ENCODE measurements around the gene NBAS.
"Not testable (repeated sequence)": the region's sequence is repeated elsewhere in the genome, so short reads cannot be mapped to it uniquely, and the experiment has no call there.

Gene NBAS

DNA sequence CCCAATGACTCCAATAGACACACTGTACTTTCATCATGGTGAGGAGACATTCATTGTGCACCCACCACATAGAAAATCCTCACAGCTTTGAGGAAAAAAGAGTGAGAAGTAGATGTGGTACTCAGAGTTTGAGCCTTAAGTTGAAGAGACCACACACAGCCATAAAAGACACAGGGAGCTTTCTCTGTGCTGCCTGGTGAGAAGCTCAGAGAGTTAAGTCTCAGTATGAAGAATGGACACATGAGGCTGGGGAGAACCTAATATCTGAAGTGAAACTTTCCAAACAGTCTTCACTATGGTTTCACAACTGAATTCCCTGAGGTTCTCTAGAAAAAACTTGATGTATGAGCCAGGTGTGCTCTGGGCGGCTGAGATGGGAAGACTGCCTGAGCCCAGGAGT lies 237.9 kb downstream of the NBAS start:
- Histone ChIP-seq H3K27me3 (ENCODE audit: insufficient read depth, poor library complexity, severe bottlenecking) (no peaks in the 10 kb centered on the region), H3K4me1 (ENCODE audit: insufficient read depth, poor library complexity, severe bottlenecking) (no peaks in the 10 kb centered on the region), H3K4me3 (ENCODE audit: severe bottlenecking) (no peak overlapping the region), H3K27ac (ENCODE audit: poor library complexity, severe bottlenecking) (no peak overlapping the region), H3K9me3 (ENCODE audit: severe bottlenecking) (no peaks in the 10 kb centered on the region), H3K36me3 (ENCODE audit: low read depth) (0 out of 2 replicates have a peak, but pooled peaks cover 3% of the 10 kb centered on the region)
- no peak for DNase-seq (ENCODE audit: low spot score)
- no peak for ATAC-seq (ENCODE audit: low read depth)
- TF ChIP-seq, protein P1, sequence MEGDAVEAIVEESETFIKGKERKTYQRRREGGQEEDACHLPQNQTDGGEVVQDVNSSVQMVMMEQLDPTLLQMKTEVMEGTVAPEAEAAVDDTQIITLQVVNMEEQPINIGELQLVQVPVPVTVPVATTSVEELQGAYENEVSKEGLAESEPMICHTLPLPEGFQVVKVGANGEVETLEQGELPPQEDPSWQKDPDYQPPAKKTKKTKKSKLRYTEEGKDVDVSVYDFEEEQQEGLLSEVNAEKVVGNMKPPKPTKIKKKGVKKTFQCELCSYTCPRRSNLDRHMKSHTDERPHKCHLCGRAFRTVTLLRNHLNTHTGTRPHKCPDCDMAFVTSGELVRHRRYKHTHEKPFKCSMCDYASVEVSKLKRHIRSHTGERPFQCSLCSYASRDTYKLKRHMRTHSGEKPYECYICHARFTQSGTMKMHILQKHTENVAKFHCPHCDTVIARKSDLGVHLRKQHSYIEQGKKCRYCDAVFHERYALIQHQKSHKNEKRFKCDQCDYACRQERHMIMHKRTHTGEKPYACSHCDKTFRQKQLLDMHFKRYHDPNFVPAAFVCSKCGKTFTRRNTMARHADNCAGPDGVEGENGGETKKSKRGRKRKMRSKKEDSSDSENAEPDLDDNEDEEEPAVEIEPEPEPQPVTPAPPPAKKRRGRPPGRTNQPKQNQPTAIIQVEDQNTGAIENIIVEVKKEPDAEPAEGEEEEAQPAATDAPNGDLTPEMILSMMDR (IDR thresholded peaks at IDR 0.05; ENCODE audit: poor library complexity, severe bottlenecking): no peak

DNA sequence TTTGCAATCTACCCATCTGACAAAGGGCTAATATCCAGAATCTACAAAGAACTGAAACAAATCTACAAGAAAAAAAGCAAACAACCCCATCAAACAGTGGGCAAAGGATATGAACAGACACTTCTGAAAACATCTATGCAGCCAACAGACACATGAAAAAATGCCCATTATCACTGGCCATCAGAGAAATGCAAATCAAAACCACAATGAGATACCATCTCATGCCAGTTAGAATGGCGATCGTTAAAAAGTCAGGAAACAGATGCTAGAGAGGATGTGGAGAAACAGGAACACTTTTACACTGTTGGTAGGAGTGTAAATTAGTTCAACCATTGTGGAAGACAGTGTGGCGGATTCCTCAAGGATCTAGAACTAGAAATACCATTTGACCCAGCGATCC lies 239.7 kb downstream of the NBAS start:
- H3K27ac ChIP-seq (ENCODE audit: poor library complexity, severe bottlenecking); H3K36me3 ChIP-seq (ENCODE audit: low read depth); H3K4me1 ChIP-seq (ENCODE audit: insufficient read depth, poor library complexity, severe bottlenecking); H3K4me3 ChIP-seq (ENCODE audit: severe bottlenecking); H3K27me3 ChIP-seq (ENCODE audit: insufficient read depth, poor library complexity, severe bottlenecking); ATAC-seq (ENCODE audit: low read depth); H3K9me3 ChIP-seq (ENCODE audit: severe bottlenecking); DNase-seq (ENCODE audit: low spot score): not testable (repeated sequence)

DNA sequence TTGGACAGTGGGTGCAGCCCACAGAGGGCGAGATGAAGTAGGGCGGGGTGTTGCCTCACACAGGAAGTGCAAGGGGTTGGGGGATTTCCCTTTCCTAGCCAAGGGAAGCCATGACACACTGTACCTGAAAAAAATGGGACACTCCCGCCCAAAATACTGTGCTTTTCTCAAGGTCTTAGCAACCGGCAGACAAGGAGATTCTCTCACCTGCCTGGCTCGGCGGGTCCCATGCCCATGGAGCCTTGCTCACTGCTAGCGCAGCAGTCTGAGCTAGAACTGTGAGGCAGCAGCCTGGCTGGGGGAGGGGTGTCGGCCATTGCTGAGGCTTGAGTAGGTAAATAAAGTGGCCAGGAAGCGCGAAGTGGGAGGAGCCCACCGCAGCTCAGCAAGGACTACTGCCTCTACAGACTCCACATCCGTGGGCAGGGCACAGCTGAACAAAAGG lies 244.7 kb downstream of the NBAS start:
- no peak for DNase-seq (ENCODE audit: low spot score)
- Histone ChIP-seq H3K27ac (ENCODE audit: poor library complexity, severe bottlenecking) (no peak overlapping the region), H3K27me3 (ENCODE audit: insufficient read depth, poor library complexity, severe bottlenecking) (no peaks in the 10 kb centered on the region), H3K4me3 (ENCODE audit: severe bottlenecking) (no peak overlapping the region), H3K36me3 (ENCODE audit: low read depth) (no peaks in the 10 kb centered on the region), H3K4me1 (ENCODE audit: insufficient read depth, poor library complexity, severe bottlenecking) (no peaks in the 10 kb centered on the region), H3K9me3 (ENCODE audit: severe bottlenecking) (no peaks in the 10 kb centered on the region)
- TF ChIP-seq, protein P1 (IDR thresholded peaks at IDR 0.05; ENCODE audit: poor library complexity, severe bottlenecking): no peak
- ATAC-seq (ENCODE audit: low read depth): no peak

DNA sequence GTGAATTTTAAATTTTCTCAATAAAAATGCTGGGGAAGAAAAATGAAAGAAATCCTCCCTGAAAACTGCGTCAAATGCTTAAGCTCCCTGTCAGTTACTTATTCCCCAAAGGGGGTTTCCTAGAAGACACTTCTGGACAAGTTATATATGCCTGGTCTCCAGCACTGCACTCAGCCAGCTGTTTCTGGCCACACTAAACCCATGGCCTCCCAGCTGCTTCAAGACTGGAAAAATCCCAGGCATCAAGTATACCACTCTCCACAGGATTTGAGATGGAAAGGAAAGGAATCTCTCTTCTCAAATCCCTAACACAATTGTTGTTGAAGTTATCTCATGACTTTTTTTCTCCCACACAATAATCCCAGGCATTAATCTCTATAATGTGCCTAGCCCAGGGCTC lies 245.7 kb downstream of the NBAS start:
- TF ChIP-seq, protein P1 (IDR thresholded peaks at IDR 0.05; ENCODE audit: poor library complexity, severe bottlenecking): no peak
- no peaks in the 10 kb centered on the region for H3K36me3 ChIP-seq (ENCODE audit: low read depth)
- no peak for DNase-seq (ENCODE audit: low spot score)

DNA sequence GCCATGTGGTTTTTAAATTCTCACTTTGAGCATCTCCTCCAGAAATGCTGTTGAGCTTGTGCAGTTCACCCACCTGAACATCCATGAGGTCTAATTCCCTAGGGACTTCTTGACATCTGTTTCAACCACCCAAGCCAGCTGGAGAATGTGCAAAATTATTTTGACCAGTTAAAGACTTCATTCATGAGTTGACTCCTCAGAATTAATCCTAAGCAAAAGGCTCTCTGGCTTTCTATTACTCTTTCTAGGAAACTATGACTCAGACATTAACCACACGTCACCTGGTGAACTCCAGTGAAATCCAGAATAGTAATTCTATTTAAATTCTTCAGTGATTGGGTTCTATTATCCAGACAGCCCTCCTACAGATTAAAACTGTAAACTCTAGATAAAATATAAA lies 247.5 kb downstream of the NBAS start:
- Histone ChIP-seq H3K27me3 (ENCODE audit: insufficient read depth, poor library complexity, severe bottlenecking) (no peaks in the 10 kb centered on the region), H3K9me3 (ENCODE audit: severe bottlenecking) (no peaks in the 10 kb centered on the region), H3K4me3 (ENCODE audit: severe bottlenecking) (no peak overlapping the region), H3K4me1 (ENCODE audit: insufficient read depth, poor library complexity, severe bottlenecking) (no peaks in the 10 kb centered on the region), H3K36me3 (ENCODE audit: low read depth) (no peaks in the 10 kb centered on the region), H3K27ac (ENCODE audit: poor library complexity, severe bottlenecking) (no peak overlapping the region)
- ATAC-seq (ENCODE audit: low read depth) (no peak), DNase-seq (ENCODE audit: low spot score) (no peak)
- TF ChIP-seq, protein P1 (IDR thresholded peaks at IDR 0.05; ENCODE audit: poor library complexity, severe bottlenecking): no peak

More for the DNA sequence above, 245.7 kb downstream of the NBAS start:
- Histone ChIP-seq H3K9me3 (ENCODE audit: severe bottlenecking) (no peaks in the 10 kb centered on the region), H3K4me3 (ENCODE audit: severe bottlenecking) (no peak overlapping the region), H3K4me1 (ENCODE audit: insufficient read depth, poor library complexity, severe bottlenecking) (no peaks in the 10 kb centered on the region), H3K27ac (ENCODE audit: poor library complexity, severe bottlenecking) (no peak overlapping the region), H3K27me3 (ENCODE audit: insufficient read depth, poor library complexity, severe bottlenecking) (no peaks in the 10 kb centered on the region)
- no peak for ATAC-seq (ENCODE audit: low read depth)
